K562 (cell line): ENCODE results near the gene CD46. TPM values are rescaled to one million over a fixed set of nuclear protein-coding genes. Genes with fewer than 3 reads are reported as not detected.
A peak's percentile ranks its signal among the peaks of the same experiment; 100 is the strongest.

Experiments
- ATAC-seq: fragments of 200-7000 bp; cut with Tn5 transposase; 3 replicates; pipeline ENCODE4 v1.9.1; 2020; ENCODE audit warnings: moderate library complexity
- BruUV-seq: library from RNA; stranded (reverse); fragments of 400-500 nt; replicated peaks from 2 replicates; lab custom pipeline; 2021; lab: Mats Ljungman, UMichigan
- CTCF ChIA-PET: fragments of 300-600 bp; formaldehyde crosslinking; extraction: SDS; loops from one replicate; lab custom pipeline; 2021; ENCODE audit warnings: low intra/inter-chr PET ratio; lab: Yijun Ruan, JAX
- POLR2A ChIA-PET: fragments of 300-600, 350-650 bp; sonication (Branson Sonifier 250); formaldehyde crosslinking; extraction: SDS; loops from one replicate; lab custom pipeline; 2021; ENCODE audit warnings: antibody characterized with exemption, inconsistent platforms; lab: Yijun Ruan, JAX
- DNase-seq, 4 experiments: peaks; one replicate each; pipeline versions ENCODE4 v3.0.0 to v3.0.0-alpha.2; 2011 to 2018; ENCODE audit warnings: low spot score in 3 of 4, mixed read lengths in 3 of 4; ENCODE audit errors: extremely low read depth in 1 of 4
- FAIRE-seq: peaks from 2 replicates; lab custom pipeline; 2011; peaks lifted over from hg19 to GRCh38; lab: Jason Lieb, UNC
- H2AFZ ChIP-seq: 2 replicates; pipeline ENCODE4 v1.6.0; 2011; ENCODE audit warnings: low read depth, low read length, control low read depth, inconsistent platforms
- H3K27ac ChIP-seq: fragments of 200-600 bp; 3 replicates; pipeline ENCODE4 v1.8.0; 2011; ENCODE audit warnings: low read depth, mild to moderate bottlenecking, control low read depth, inconsistent platforms, low read length, moderate library complexity, mixed read lengths; ENCODE audit errors: extremely low read depth
- H3K27me3 ChIP-seq, 2 experiments: fragments of 300-600 bp in 1 of 2; 2 replicates in 1 of 2; 3 replicates in 1 of 2; pipeline versions ENCODE4 v1.6.0 to v1.8.0; 2011; ENCODE audit warnings: inconsistent platforms in 2 of 2, low read length in 2 of 2, mild to moderate bottlenecking in 1 of 2, mixed read lengths in 1 of 2, moderate library complexity in 1 of 2; ENCODE audit not compliant: control insufficient read depth in 2 of 2, insufficient read depth in 2 of 2
- H3K36me3 ChIP-seq: fragments of 300-600 bp; 3 replicates; pipeline ENCODE4 v1.8.0; 2011; ENCODE audit warnings: mild to moderate bottlenecking, low read length, inconsistent platforms; ENCODE audit not compliant: control insufficient read depth, insufficient read depth
- H3K4me1 ChIP-seq, 2 experiments: fragments of 200-600 bp in 1 of 2; replicated peaks in 1 of 2; 2 replicates in 1 of 2; 3 replicates in 1 of 2; pipeline versions ENCODE4 v1.5.1 to v1.8.0; 2011; ENCODE audit warnings: inconsistent platforms in 2 of 2, low read length in 2 of 2, mild to moderate bottlenecking in 1 of 2, mixed read lengths in 1 of 2, moderate library complexity in 1 of 2; ENCODE audit not compliant: control insufficient read depth in 2 of 2, insufficient read depth in 2 of 2
- H3K4me2 ChIP-seq: 2 replicates; pipeline ENCODE4 v1.6.1; 2011; ENCODE audit warnings: low read length, control low read depth, inconsistent platforms, mixed read lengths; ENCODE audit not compliant: insufficient read depth
- H3K4me3 ChIP-seq: fragments of 200-600 bp; sonication (generic), shearing (Covaris generic); 2 replicates; pipeline ENCODE4 v1.5.1; 2016; ENCODE audit warnings: control low read depth, inconsistent platforms
- H3K79me2 ChIP-seq: fragments of 200-600 bp; 3 replicates; pipeline ENCODE4 v1.8.0; 2011; ENCODE audit warnings: low read length, inconsistent platforms; ENCODE audit not compliant: control insufficient read depth, insufficient read depth
- H3K9ac ChIP-seq, 2 experiments: 2 replicates each; pipeline versions ENCODE4 v1.6.0 to v1.6.1; 2011; ENCODE audit warnings: low read depth in 2 of 2, low read length in 2 of 2, control low read depth in 1 of 2, inconsistent platforms in 1 of 2, mild to moderate bottlenecking in 1 of 2, mixed read lengths in 1 of 2; ENCODE audit not compliant: insufficient read depth in 1 of 2
- H3K9me1 ChIP-seq: one replicate; pipeline ENCODE4 v1.6.0; 2011; ENCODE audit warnings: inconsistent platforms, mild to moderate bottlenecking, low read length, moderate library complexity; ENCODE audit not compliant: control insufficient read depth, insufficient read depth
- H3K9me3 ChIP-seq: replicated peaks from 2 replicates; pipeline ENCODE4 v1.5.1; 2011; ENCODE audit warnings: low read depth, low read length, inconsistent platforms; ENCODE audit not compliant: control insufficient read depth, insufficient read depth
- H4K20me1 ChIP-seq: replicated peaks from 2 replicates; pipeline ENCODE4 v1.6.1; 2011; ENCODE audit warnings: low read length, inconsistent platforms, mixed read lengths; ENCODE audit not compliant: control insufficient read depth, insufficient read depth
- ATF3 ChIP-seq, 2 experiments: fragments of 450-650 bp in 1 of 2; sonication (generic) in 1 of 2; formaldehyde crosslinking in 1 of 2; IDR thresholded peaks in 1 of 2; conservative IDR thresholded peaks in 1 of 2; 2 replicates each; pipeline versions ENCODE4 v1.6.1 to v1.8.1; 2016 to 2023; ENCODE audit warnings: mild to moderate bottlenecking in 2 of 2, moderate library complexity in 2 of 2, inconsistent platforms in 1 of 2, missing genetic modification reagents in 1 of 2
- CREM ChIP-seq: IDR thresholded peaks from 2 replicates; pipeline ENCODE4 v1.6.1; 2014; ENCODE audit warnings: antibody characterized with exemption, low read depth
- EHMT2 ChIP-seq: fragments of 450-650 bp; IDR thresholded peaks from 2 replicates; pipeline ENCODE4 v1.6.1; 2018; ENCODE audit warnings: antibody characterized with exemption
- JUN ChIP-seq, 2 experiments: sonication (generic) in 1 of 2; formaldehyde crosslinking in 1 of 2; IDR thresholded peaks; 2 replicates each; pipeline versions ENCODE4 v1.6.1 to v1.8.0; 2012 to 2022; ENCODE audit warnings: borderline replicate concordance in 2 of 2, mild to moderate bottlenecking in 2 of 2, improper control_type of control experiment in 1 of 2, low read depth in 1 of 2, low read length in 1 of 2, missing genetic modification reagents in 1 of 2
- NR4A1 ChIP-seq, 2 experiments: fragments of 250-450 bp in 1 of 2; fragments of 450-650 bp in 1 of 2; sonication (Bioruptor Pico) in 1 of 2; IDR thresholded peaks; 2 replicates each; pipeline versions ENCODE4 v1.4.0 to v1.6.1; 2016 to 2020; ENCODE audit warnings: mild to moderate bottlenecking in 2 of 2, missing compliant biosample characterization in 1 of 2, missing genetic modification characterization in 1 of 2, moderate library complexity in 1 of 2
- RAD51 ChIP-seq: fragments of 450-650 bp; IDR thresholded peaks from 2 replicates; pipeline ENCODE4 v1.7.1; 2016; ENCODE audit warnings: low read depth, mild to moderate bottlenecking, borderline replicate concordance
- RCOR1 ChIP-seq, 2 experiments: IDR thresholded peaks; 2 replicates each; pipeline ENCODE4 v1.6.1; 2012; ENCODE audit warnings: low read depth in 2 of 2, low read length in 2 of 2, borderline replicate concordance in 1 of 2, improper control_type of control experiment in 1 of 2
- RNF219 ChIP-seq: fragments of 250-450 bp; sonication (Bioruptor Pico); IDR thresholded peaks from 2 replicates; pipeline ENCODE4 v1.5.0; 2022; ENCODE audit warnings: mild to moderate bottlenecking
- STAT6 ChIP-seq: sonication (generic); formaldehyde crosslinking; IDR thresholded peaks from 2 replicates; pipeline ENCODE4 v1.8.1; 2023; ENCODE audit warnings: mild to moderate bottlenecking, missing genetic modification reagents
- TRIM24 ChIP-seq, 2 experiments: fragments of 450-650 bp; IDR thresholded peaks; 2 replicates each; pipeline ENCODE4 v1.6.1; 2016
- WGBS: fragments of 100-300 bp; shearing (Covaris generic); methylation state at CpG from one replicate; pipeline ENCODE4 v1.1.6; 2016; ENCODE audit warnings: low coverage, mixed read lengths; ENCODE audit not compliant: insufficient coverage; ENCODE audit errors: missing lambda C conversion rate; 5-methylcytosine and 5-hydroxymethylcytosine counted together
- in situ Hi-C: fragments of 300-500 bp; cut with MboI; formaldehyde crosslinking; loops from 4 replicates; pipeline ENCODE4 v1.15.0; 2018; ENCODE audit warnings: inconsistent platforms, mixed read lengths
- intact Hi-C: fragments of 100-400 bp; cut with micrococcal nuclease; formaldehyde crosslinking; loops from 2 replicates; pipeline ENCODE4 v1.14.2; 2022
- polyA plus RNA-seq, 8 experiments: library from polyadenylated mRNA; depleted of rRNA in 4 of 8; stranded (reverse) in 5 of 8; unstranded in 3 of 8; fragments of >200 nt; fragmentation: Nextera tagmentation in 2 of 8; fragmentation: Illumina TruSeq in 1 of 8; extraction: Ambion mirVana in 2 of 8; extraction: Trizol in 1 of 8; gene quantifications; 2 replicates each; pipeline versions ENCODE4 v1.2.1 to v1.2.3, GENCODE V29; 2011 to 2014; ENCODE audit warnings: inconsistent platforms in 1 of 8, missing spikeins in 1 of 8
- total RNA-seq, 7 experiments: library from RNA; depleted of rRNA in 6 of 7; stranded (reverse); fragments of >200 nt in 6 of 7; fragmentation: Illumina TruSeq in 2 of 7; extraction: Trizol in 2 of 7; gene quantifications; 2 replicates each; pipeline versions ENCODE4 v1.2.1 to v1.2.3, GENCODE V29; 2011 to 2021; ENCODE audit warnings: low replicate concordance in 1 of 7

CD46 gene
- total and polyA plus RNA-seq, 9 of the 15 experiments (the other 6 are each of a cell fraction or from before 2014, with no cell fraction given) = 87.9 to 374 (median 156) TPM

DNA sequence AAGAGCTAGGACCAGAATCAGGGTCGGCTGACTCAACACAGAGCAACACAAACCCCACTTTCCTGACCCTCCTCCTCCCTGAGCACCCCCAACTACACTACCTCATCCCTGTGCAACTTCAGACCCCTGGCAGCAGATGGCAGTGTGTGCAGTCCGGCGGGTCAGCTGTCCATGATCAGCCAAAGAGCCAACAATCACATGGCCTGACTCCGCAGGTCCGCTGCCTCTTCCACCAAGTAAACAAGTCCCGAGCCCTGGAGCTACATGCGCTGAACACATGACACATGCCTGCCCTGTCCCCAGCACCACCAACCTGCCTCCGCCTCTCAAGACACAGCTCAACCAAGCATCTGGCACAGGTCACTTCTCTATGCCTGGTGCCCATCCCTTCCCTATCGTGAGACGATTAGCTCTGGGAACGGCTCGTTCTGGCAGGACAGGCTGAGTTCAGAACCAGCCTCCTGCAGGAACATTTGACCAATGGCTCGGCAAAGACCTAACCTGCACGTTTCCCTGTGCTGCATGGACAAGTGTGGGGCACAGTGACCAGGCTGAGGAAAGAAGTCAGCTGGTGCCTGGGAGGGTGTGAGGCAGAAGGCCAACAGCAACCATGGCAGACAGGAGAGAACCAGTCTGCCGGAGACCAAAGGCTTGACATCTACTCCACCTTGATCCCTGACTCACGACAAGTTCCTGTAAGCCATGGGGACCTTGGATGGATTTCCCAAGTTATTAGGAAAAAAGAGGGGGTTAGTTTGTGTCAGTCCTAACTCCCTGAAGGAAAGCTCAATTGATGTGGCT is 60.3 kb downstream of the CD46 start:
- BruUV-seq = no TSS peak
- Histone ChIP-seq H3K9me1 (peaks cover 8% of the 10 kb centered on the region), H3K4me3 (no peak overlapping the region), H3K9ac (peak overlapping the region in 1 of 2 experiments; percentile 49; a peak in 2 of 4 replicates), H3K27me3 (no peaks in the 10 kb centered on the region), H4K20me1 (0 out of 2 replicates have a peak, but pooled peaks cover 5% of the 10 kb centered on the region), H3K79me2 (no peaks in the 10 kb centered on the region), H3K27ac (no peak overlapping the region), H3K4me1 (peaks cover 34 to 60% of the 10 kb centered on the region in 2 experiments), H3K4me2 (no peak overlapping the region), H3K36me3 (peaks cover 12% of the 10 kb centered on the region; the same call in 2 of the 3 replicates), H2AFZ (peak overlapping the region; percentile 56), H3K9me3 (no peaks in the 10 kb centered on the region)
- FAIRE-seq = peak; percentile 77
- ATAC-seq = peak; percentile 90
- intact Hi-C loops = loop anchor here (1.0 to 2.0 kb wide), 2 partner anchors 64 to 151 kb away; no protein-coding TSS in a partner anchor
- POLR2A ChIA-PET = interaction anchor here (0.6 to 1.4 kb wide), 6 partner anchors 8 to 1841 kb away, joined by 3 to 5 read pairs (median 4); no protein-coding TSS in a partner anchor
- in situ Hi-C loops = no loop called here
- 62% methylated on average over 16 of the region's 16 CpGs for WGBS
- CTCF ChIA-PET = no interaction called here
- DNase-seq = peak; percentile 75 to 79 (median 78)
- TF ChIP-seq RCOR1 (IDR thresholded peaks at IDR 0.05; ENCODE audit: borderline replicate concordance in 1 of 2, low read depth in 2 of 2, low read length in 2 of 2) (peak in 1 of 2 experiments; percentile 29; a peak in 1 of 4 replicates), NR4A1 (CRISPR knock-in tag; IDR thresholded peaks at IDR 0.05) (0 out of 2 replicates have a peak, but pooled peaks have one; percentile 25), NR4A1 (tag; IDR thresholded peaks at IDR 0.05) (0 out of 2 replicates have a peak, but pooled peaks have one; percentile 44), JUN (IDR thresholded peaks at IDR 0.05; ENCODE audit: borderline replicate concordance, low read depth, low read length) (peak; percentile 54; the same call in 1 of the 2 replicates), JUN (CRISPR knock-in tag; IDR thresholded peaks at IDR 0.05; ENCODE audit: borderline replicate concordance) (no peak), RNF219 (CRISPR knock-in tag) (no peak), TRIM24 (IDR thresholded peaks at IDR 0.05) (peak in 1 of 2 experiments; percentile 40; a peak in 2 of 4 replicates), EHMT2 (0 out of 2 replicates have a peak, but pooled peaks have one; percentile 19), STAT6 (no peak), RAD51 (peak; percentile 68; the same call in 1 of the 2 replicates), ATF3 (IDR thresholded peaks at IDR 0.05) (peak; percentile 44), ATF3 (CRISPR knock-in tag; conservative IDR thresholded peaks at IDR 0.05) (no peak), CREM (0 out of 2 replicates have a peak, but pooled peaks have one; percentile 41)
